Rectal smooth muscle tissue (tissue), 1 donor: ENCODE measurements around the gene AHNAK.

ENCODE experiments used
- H3K27ac ChIP-seq: one replicate; pipeline ENCODE4 v1.7.0; 2013; ENCODE audit warnings: low read depth, low read length, inconsistent platforms
- H3K27me3 ChIP-seq: one replicate; pipeline ENCODE4 v1.7.0; 2013; ENCODE audit warnings: low read length; ENCODE audit not compliant: control insufficient read depth, insufficient read depth
- H3K36me3 ChIP-seq: one replicate; pipeline ENCODE4 v1.7.0; 2013; ENCODE audit warnings: low read length; ENCODE audit not compliant: control insufficient read depth, insufficient read depth
- H3K4me1 ChIP-seq: one replicate; pipeline ENCODE4 v1.7.0; 2013; ENCODE audit warnings: low read length; ENCODE audit not compliant: control insufficient read depth, insufficient read depth
- H3K4me3 ChIP-seq: one replicate; pipeline ENCODE4 v1.7.0; 2013; ENCODE audit warnings: low read length
- H3K9ac ChIP-seq: one replicate; pipeline ENCODE4 v1.7.0; 2013; ENCODE audit warnings: low read length

Gene AHNAK

DNA sequence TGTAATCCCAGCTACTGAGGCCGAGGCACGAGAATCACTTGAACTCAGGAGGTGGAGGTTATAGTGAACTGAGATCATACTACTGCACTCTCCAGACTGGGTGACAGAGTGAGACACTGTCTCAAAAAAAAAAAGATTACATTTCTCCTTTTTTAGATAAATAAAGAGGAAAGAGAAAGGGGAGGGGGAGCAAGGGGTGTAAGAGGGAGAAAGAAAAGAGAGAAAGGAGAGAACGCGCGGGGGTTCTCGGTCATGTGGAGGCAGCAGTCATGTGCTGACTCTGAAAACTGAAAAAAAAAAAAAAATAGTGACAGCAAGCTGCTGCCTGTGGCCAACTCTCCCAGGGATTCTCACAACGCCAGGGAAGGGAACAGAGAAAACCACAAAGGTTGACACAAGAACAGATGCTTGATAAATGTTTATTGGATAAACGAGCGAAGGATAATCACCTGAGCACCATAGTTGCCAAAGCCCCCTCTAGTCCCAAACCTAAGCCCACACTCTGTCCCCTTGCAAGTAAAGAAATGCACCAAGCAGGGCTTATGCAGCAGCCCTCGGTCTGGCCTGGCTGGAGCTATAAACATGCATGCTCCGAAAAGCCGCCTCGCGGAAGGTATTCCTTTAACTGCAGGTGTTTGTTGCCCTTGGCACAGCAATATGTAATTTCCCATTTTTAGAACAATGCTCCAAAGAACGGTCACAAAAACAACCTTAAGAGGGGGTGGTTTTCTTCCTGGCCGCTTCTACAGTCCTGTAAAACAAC, 113.3 kb downstream of the AHNAK start:
- no peak overlapping the region for H3K9ac ChIP-seq

DNA sequence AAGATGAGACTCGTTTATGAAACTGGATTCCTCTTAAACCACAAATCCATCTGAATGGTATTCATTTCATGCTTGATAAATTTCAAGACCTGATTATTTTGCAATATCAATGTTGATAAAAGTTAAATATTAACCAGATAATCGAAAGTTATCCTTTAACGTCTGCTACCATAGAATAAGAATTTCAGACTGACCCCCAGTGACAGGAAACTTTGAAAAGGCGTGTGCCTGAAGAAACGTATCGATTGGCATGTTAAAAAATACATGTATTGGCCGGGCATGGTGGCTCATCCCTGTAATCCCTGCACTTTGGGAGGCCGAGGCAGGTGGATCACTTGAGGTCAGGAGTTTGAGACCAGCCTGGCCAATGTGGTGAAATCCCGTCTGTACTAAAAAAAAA, 113.9 kb downstream of the AHNAK start:
- H3K27ac ChIP-seq: peak overlapping the region; percentile 84
- H3K9ac ChIP-seq: no peak overlapping the region
- peaks cover 50% of the 10 kb centered on the region for H3K4me1 ChIP-seq
- H3K4me3 ChIP-seq: no peak overlapping the region
- no peaks in the 10 kb centered on the region for H3K36me3 ChIP-seq
- no peaks in the 10 kb centered on the region for H3K27me3 ChIP-seq

More for the DNA sequence above, 113.3 kb downstream of the AHNAK start:
- Histone ChIP-seq H3K4me3 (no peak overlapping the region), H3K27me3 (no peaks in the 10 kb centered on the region), H3K27ac (peak overlapping the region; percentile 84), H3K36me3 (no peaks in the 10 kb centered on the region), H3K4me1 (peaks cover 50% of the 10 kb centered on the region)

DNA sequence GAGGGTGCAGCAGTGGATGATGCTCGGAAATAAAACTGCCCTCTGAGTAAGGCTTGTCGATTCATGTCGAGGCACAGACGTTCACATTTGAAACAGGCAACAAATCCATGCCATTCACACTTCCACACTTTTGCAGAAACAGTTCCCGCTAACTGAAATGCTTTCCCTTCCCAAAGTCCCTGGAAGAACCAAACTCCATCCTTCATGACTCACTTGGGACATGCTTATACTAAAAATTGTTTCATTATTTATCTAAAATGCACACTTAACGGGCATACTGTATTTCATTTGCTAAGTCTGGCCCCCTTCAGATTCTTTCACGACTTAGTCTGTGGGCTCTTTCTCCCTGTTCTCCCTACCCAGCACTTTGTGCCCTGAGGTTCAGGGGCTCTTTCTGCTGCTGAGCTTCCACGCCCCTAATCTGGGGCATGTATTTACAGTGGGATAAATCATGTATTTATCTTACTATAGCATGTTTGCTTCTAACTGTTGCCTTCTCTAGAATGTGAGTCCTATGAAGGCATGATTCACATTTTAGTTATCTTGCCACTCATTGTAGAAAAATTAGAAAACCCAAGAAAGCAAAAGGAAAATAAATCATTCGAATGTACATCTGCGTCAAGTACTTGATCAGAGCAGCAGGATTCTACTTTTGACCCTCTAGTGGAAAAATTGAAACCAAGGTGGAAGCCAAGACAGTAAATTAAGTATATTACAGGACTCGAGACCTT, 115.3 kb downstream of the AHNAK start:
- Histone ChIP-seq H3K27ac (peak overlapping the region; percentile 70), H3K4me1 (peaks cover 53% of the 10 kb centered on the region), H3K4me3 (no peak overlapping the region), H3K36me3 (no peaks in the 10 kb centered on the region), H3K9ac (no peak overlapping the region), H3K27me3 (no peaks in the 10 kb centered on the region)

GRCh38 chr11:62430425-62430824, 116.2 kb downstream of the AHNAK start:
- H3K27me3 ChIP-seq: no peaks in the 10 kb centered on the region
- no peaks in the 10 kb centered on the region for H3K36me3 ChIP-seq
- no peak overlapping the region for H3K9ac ChIP-seq
- no peak overlapping the region for H3K4me3 ChIP-seq
- H3K4me1 ChIP-seq: peaks cover 47% of the 10 kb centered on the region
- H3K27ac ChIP-seq: peak overlapping the region; percentile 70

GRCh38 chr11:62428871-62429560, 117.6 kb downstream of the AHNAK start:
- H3K4me3 ChIP-seq: no peak overlapping the region
- no peak overlapping the region for H3K9ac ChIP-seq
- no peaks in the 10 kb centered on the region for H3K36me3 ChIP-seq
- H3K27ac ChIP-seq: peak overlapping the region; percentile 30
- peaks cover 43% of the 10 kb centered on the region for H3K4me1 ChIP-seq
- no peaks in the 10 kb centered on the region for H3K27me3 ChIP-seq

- no peak overlapping the region for H3K9ac ChIP-seq
- H3K27ac ChIP-seq: peak overlapping the region; percentile 69
Observed at GRCh38 chr11:62427630-62428233, 118.9 kb downstream of the AHNAK start.

GRCh38 chr11:62423012-62423411, 123.6 kb downstream of the AHNAK start:
- Histone ChIP-seq H3K4me1 (peaks cover 32% of the 10 kb centered on the region), H3K9ac (no peak overlapping the region), H3K27ac (no peak overlapping the region), H3K4me3 (no peak overlapping the region), H3K27me3 (no peaks in the 10 kb centered on the region), H3K36me3 (no peaks in the 10 kb centered on the region)

More at GRCh38 chr11:62427630-62428233, 118.9 kb downstream of the AHNAK start:
- peaks cover 31% of the 10 kb centered on the region for H3K4me1 ChIP-seq
- H3K4me3 ChIP-seq: no peak overlapping the region
- no peaks in the 10 kb centered on the region for H3K27me3 ChIP-seq
- H3K36me3 ChIP-seq: no peaks in the 10 kb centered on the region

DNA sequence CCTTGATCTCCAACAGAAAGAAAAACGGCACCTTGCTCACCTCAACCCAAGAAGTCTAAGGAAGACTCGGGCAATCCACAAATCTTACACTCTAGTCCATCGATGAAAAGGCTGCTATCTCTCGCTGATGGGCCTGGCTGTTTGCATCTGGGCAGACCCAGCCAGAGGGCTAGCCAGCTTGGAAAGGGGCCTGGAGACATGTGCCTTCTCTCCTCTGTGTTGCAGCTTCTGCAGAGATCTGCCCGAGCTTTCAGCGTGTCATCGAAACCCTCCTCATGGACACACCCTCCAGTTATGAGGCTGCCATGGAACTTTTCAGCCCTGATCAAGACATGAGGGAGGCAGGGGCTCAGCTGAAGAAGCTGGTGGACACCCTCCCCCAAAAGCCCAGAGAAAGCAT, 124.6 kb downstream of the AHNAK start:
- peak overlapping the region; percentile 15 for H3K27ac ChIP-seq
- no peak overlapping the region for H3K9ac ChIP-seq
- H3K36me3 ChIP-seq: no peaks in the 10 kb centered on the region
- H3K4me1 ChIP-seq: peaks cover 32% of the 10 kb centered on the region
- H3K4me3 ChIP-seq: no peak overlapping the region
- no peaks in the 10 kb centered on the region for H3K27me3 ChIP-seq

GRCh38 chr11:62420882-62421281, 125.7 kb downstream of the AHNAK start:
- H3K4me1 ChIP-seq: peaks cover 28% of the 10 kb centered on the region
- peak overlapping the region; percentile 32 for H3K27ac ChIP-seq
- no peaks in the 10 kb centered on the region for H3K36me3 ChIP-seq
- no peak overlapping the region for H3K4me3 ChIP-seq
- no peaks in the 10 kb centered on the region for H3K27me3 ChIP-seq
- H3K9ac ChIP-seq: no peak overlapping the region

GRCh38 chr11:62419943-62420342, 126.7 kb downstream of the AHNAK start:
- H3K27me3 ChIP-seq: no peaks in the 10 kb centered on the region
- peaks cover 28% of the 10 kb centered on the region for H3K4me1 ChIP-seq
- no peaks in the 10 kb centered on the region for H3K36me3 ChIP-seq
- no peak overlapping the region for H3K9ac ChIP-seq
- H3K27ac ChIP-seq: peak overlapping the region; percentile 81
- no peak overlapping the region for H3K4me3 ChIP-seq

GRCh38 chr11:62419314-62419929, 127.2 kb downstream of the AHNAK start:
- no peaks in the 10 kb centered on the region for H3K27me3 ChIP-seq
- H3K9ac ChIP-seq: no peak overlapping the region
- H3K36me3 ChIP-seq: no peaks in the 10 kb centered on the region
- peak overlapping the region; percentile 18 for H3K4me3 ChIP-seq
- peaks cover 28% of the 10 kb centered on the region for H3K4me1 ChIP-seq
- H3K27ac ChIP-seq: peak overlapping the region; percentile 81

- peaks cover 28% of the 10 kb centered on the region for H3K4me1 ChIP-seq
- H3K4me3 ChIP-seq: peak within 1 kb of the TSS; percentile 18
- H3K27me3 ChIP-seq: no peaks in the 10 kb centered on the region
- peak within 1 kb of the TSS; percentile 81 for H3K27ac ChIP-seq
- H3K36me3 ChIP-seq: no peaks in the 10 kb centered on the region
- no peak within 1 kb of the TSS for H3K9ac ChIP-seq
Observed at GRCh38 chr11:62418733-62419132, 127.9 kb downstream of the AHNAK start, which contains the start of gene SCGB1A1. TSS of gene SCGB1A1 (plus strand) at chr11:62419033. CDS start at chr11:62419096, 63 bp downstream.
